Left colon (tissue), 2 donors: Measurements from ENCODE around the gene PLPP3. TPM values are rescaled to one million over a fixed set of nuclear protein-coding genes. Genes with fewer than 3 reads are reported as not detected.

Source experiments
- ATAC-seq: fragments of 200-7000 bp; cut with Tn5 transposase; one replicate; pipeline ENCODE4 v1.9.1; 2020; ENCODE audit warnings: mild to moderate bottlenecking, moderate library complexity
- DNase-seq, 2 donors: peaks; one replicate each; pipeline ENCODE4 v3.0.0-alpha.2; 2020
- intact Hi-C, 2 donors: fragments of 100-400 bp; cut with DNase I in 1 of 2; cut with micrococcal nuclease in 1 of 2; formaldehyde crosslinking; loops; one replicate each; pipeline versions ENCODE4 v1.11.2 to v1.14.0; 2022; cut with DNase I, micrococcal nuclease
- total RNA-seq, 2 donors: library from RNA; stranded (reverse); fragmentation: NEBNext Ultra II Directional; extraction: Animal tissue kit (Norgen Biotek cat#: 25700); gene quantifications; one replicate each; pipeline ENCODE4 v1.2.1, GENCODE V29; 2021
- donor health status: DM: no; HTN: no; CAD: no.
- donor health status: DM: yes; HTN: yes; CAD: no.

The PLPP3 gene
- total RNA-seq, 2 donors from 2014 or later: 29.8 to 46.5 TPM

DNA sequence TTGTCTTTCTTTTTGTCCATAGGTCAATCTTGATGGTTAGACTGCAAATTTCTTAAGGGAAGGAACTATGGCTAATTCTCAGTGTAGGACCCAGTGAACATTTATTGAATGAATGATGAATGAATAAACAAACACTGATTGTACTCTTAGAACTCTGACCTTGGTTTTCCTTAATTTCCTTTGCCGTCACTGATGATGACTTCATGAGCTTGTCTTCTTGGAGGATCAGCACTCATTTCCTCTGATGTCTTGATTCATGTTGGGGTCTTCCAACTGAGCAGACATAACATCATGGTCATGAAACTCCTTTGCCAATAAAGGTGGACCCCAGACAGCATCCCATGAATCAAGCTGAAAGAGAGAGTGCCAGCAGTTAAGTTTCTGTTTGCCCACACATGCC is 96.3 kb downstream of the PLPP3 start:
- intact Hi-C loops: no loop called here
- DNase-seq (no peak), ATAC-seq (no peak)

- DNase-seq: no peak
- intact Hi-C loops: no loop called here
- ATAC-seq: no peak
These were observed 96.9 kb downstream of the PLPP3 start for GRCh38 chr1:56482486-56482885.

DNA sequence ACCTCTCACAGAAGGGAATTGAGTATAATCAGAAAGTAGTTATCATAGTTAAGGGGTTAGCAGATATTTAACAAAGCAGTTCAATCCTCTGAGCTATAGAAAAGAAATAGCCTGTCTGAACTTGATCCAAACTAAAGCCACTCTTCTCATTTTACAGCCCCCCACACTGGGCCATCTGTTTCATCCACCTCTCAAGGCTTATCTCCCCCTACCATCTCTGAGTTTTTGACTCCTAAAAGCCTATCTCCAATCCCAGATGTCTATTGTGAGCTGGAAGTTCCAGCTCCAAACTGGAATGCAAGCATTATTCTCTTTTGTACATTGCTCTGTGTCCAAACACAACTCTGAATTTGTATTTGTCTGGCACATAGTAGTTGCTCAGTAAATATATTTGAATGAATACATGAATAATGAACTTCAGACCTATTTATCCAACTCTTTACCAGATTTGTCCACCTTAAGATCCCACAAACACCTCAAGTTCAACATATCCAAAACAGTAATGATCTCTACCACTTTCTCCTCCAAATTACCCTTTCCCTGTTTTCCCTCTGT is 98.1 kb downstream of the PLPP3 start:
- DNase-seq: no peak
- intact Hi-C loops: no loop called here

DNA sequence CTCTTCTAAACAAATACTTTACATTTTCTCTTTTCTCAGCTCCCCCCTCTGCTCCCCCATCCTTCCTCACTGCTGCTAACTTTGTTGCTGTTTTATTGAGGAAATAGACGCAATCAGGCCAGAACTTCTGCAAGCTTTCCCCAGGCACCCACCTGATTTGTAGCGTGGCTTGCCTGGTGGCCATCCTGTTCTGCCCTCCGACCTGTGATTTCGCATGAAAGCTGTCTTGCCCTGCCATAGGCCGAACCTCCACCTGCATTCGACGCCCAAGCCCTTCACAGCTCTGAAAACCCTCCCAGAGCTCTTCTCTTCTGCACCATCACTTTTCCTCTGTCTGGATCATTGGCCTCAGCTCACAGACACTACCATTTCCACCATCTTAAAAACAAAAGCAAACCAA is 100.6 kb downstream of the PLPP3 start:
- ATAC-seq: no peak
- intact Hi-C loops: no loop called here
- no peak for DNase-seq

More for the DNA sequence above, 98.1 kb downstream of the PLPP3 start:
- no peak for ATAC-seq

- intact Hi-C loops: no loop called here
- ATAC-seq: peak; percentile 84
- DNase-seq: peak; percentile 48 to 56
These were observed 101.9 kb downstream of the PLPP3 start for GRCh38 chr1:56477164-56478111.

GRCh38 chr1:56473582-56474270 is 105.6 kb downstream of the PLPP3 start:
- DNase-seq (no peak), ATAC-seq (no peak)
- intact Hi-C loops: no loop called here

GRCh38 chr1:56472860-56473259 is 106.5 kb downstream of the PLPP3 start:
- no peak for ATAC-seq
- intact Hi-C loops: no loop called here

DNA sequence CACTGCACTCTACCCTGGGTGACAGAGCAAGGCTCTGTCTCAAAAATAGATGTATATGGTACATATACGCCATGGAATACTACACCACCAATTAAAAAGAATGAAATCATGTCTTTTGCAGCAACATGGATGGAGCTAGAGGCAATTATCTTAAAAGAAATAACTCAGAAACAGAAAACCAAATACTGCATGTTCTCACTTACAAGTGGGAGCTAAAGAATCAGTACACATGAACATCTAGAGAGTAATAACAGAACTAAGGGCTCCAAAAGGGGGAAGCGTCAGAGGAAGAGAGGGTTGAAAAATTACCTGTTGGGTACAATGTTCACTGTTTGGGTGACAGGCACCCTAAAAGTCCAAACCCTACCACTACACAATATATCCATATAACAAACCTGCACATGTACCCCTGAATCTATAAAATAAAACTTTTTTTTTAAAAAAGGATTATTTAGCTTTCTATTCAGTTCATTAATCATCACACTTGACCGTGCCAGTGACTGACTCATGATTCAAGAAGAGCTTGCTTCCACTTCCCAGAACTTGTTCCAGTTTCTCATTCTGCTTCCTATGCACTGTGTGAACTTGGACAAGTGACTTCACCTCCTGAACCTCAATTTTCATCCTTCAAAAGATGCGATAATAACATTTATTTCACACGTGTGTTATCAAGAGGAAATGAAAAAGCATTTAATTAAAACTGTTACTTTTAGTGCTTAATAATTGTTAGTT is 109.6 kb downstream of the PLPP3 start:
- DNase-seq: no peak
- ATAC-seq: no peak
- intact Hi-C loops: no loop called here

More at GRCh38 chr1:56472860-56473259, 106.5 kb downstream of the PLPP3 start:
- no peak for DNase-seq

DNA sequence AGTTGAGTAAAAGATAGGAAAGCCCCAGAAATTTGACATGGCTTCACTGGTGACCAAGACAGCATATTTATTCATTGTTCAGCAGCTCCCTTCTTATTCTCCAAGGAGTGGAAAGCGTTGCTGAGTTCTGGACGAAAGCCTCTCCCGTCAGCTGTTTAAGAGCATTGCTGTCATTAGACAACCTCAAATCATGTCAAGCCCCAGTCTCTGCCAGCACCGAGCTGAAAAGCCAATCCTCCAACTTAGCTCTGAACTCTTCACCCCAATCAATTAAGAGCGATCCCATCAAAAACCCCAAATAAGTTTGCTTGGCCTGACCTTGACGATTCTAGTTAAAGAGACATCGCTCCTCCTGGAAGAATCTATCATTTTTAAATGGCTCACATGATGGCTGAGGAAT is 110.8 kb downstream of the PLPP3 start:
- no peak for DNase-seq
- no peak for ATAC-seq
- intact Hi-C loops: no loop called here

DNA sequence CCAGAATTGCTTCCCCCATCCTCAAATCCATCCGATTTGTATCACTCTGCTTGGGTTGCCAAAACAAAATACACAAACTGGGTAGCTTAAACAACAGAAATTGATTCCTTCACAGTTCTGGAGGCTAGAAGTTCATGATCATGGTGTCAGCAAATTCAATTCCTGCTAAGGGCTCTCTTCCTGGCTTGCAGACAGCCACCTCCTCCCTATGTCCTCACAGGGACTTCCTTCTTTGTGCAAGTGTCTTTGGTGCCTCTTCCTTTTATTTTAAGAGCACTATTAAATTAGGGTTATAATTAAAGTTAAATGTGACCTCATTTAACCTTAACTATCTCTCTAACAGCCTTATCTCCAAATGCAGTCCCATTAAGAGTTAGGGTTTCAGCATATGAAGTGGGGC is 112.8 kb downstream of the PLPP3 start:
- intact Hi-C loops: no loop called here

DNA sequence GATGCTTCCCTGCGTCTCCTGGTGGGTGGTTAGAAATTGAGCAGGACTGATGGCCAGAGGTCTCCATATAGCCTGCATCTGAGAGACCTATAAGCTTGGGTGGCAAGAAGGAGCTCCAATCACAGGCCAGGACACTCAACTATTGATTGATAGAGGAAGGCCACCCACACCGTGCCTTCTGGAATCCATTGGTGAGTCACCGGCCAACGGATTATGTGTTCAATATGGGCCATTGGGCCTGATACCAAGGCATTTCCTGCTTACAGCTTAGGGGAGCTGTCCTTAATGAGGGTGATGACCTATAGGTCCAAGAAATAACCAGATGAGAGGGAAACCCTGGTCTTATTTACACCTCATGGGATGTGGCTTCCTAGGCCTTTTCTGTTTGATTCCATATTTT is 115.1 kb downstream of the PLPP3 start:
- ATAC-seq (no peak), DNase-seq (no peak)
- intact Hi-C loops: no loop called here

More for the DNA sequence above, 112.8 kb downstream of the PLPP3 start:
- DNase-seq (no peak), ATAC-seq (no peak)

DNA sequence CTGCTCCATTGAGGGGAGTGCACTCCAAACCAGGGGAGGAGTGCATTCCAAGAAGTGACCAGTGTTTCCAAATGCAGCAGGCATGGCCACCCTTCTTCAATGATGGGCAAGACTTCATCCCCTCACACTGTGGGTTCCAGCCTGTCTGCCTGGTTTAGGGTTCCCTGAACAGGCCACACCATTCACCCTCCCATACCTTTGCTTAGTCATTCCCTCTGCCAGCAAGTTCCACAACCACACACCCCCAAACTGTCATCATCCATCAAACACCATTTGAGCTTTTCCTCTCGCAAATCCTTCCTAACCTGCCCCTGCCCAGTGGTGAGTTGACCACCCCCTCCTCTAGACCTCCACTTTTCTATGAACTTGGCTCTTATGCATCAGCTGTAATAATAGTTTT is 116.0 kb downstream of the PLPP3 start:
- intact Hi-C loops: no loop called here
- DNase-seq: no peak
- ATAC-seq: no peak

DNA sequence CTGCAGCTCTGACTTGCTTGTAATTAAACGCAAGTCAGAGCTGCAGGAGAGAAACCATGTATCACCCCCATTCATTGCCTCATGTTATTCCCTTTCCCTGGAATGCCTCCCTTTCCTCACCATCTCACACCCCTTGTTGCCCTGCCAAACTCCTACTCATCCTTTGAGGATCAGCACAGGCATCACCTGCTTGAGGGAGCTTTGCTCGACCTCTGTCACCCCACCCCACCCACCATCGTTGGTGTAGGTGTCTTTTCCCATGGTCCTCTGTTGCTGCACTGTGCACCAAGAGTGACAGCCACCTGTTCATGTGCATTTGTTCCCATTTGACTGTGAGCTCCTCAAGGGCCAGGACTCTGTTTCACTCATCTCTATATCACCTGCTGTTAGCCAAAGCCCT is 117.2 kb downstream of the PLPP3 start:
- intact Hi-C loops: no loop called here
- no peak for ATAC-seq
- no peak for DNase-seq

GRCh38 chr1:56461158-56462127 is 117.9 kb downstream of the PLPP3 start:
- intact Hi-C loops: no loop called here
- DNase-seq: no peak
- ATAC-seq: no peak

- ATAC-seq (no peak), DNase-seq (no peak)
- intact Hi-C loops: no loop called here
These were observed 120.1 kb downstream of the PLPP3 start for GRCh38 chr1:56459260-56459659.

DNA sequence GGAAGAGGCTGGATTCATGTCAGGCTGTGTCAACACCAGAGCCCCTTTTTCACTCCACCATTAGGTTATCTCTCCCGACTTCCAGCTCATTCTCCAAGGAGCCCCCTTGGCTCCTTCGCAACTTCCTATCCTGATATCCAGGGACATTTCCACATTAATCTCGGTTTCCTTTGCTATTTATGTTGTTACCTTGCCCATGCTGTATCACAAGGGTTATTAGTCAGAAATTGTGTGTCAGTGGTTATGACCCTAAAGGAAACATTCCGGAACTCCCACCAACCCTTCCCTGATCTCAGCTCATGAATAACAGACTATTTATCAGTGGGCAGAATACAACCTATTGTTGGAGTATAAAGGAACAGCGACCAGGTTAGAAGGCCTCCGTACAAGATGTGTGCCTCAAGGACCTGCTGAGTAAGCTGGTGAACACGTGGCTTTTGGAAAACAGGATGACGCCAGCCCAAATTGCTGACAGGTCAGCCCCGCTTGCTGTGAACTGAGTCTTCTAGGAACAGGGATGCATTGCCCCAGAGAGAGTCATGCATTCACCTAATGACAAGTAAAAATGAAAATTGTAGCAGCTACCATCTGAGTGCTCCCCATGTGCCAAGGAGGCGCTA is 121.5 kb downstream of the PLPP3 start:
- ATAC-seq (no peak), DNase-seq (no peak)
- intact Hi-C loops: no loop called here

GRCh38 chr1:56456435-56457101 is 122.8 kb downstream of the PLPP3 start:
- ATAC-seq (no peak), DNase-seq (no peak)
- intact Hi-C loops: no loop called here
